Measurements from ENCODE around the gene CSRNP3. TPM values are rescaled to one million over a fixed set of nuclear protein-coding genes. Genes with fewer than 3 reads are reported as not detected.

Gene CSRNP3
- total and polyA plus RNA-seq, 2 donors, result 1.8 to 34.1 TPM

GRCh38 chr2:165627470-165627869 lies 158.0 kb downstream of the CSRNP3 start:
- 83% methylated on average over 3 of the region's 3 CpGs for WGBS
- Histone ChIP-seq H3K27ac (ENCODE audit: low read depth) (no peak overlapping the region), H3K4me3 (ENCODE audit: low read depth, low read length) (no peak overlapping the region), H3K4me1 (ENCODE audit: insufficient read depth) (no peaks in the 10 kb centered on the region), H3K36me3 (ENCODE audit: insufficient read depth) (no peaks in the 10 kb centered on the region)
- no peak for DNase-seq (ENCODE audit: extremely low spot score)

DNA sequence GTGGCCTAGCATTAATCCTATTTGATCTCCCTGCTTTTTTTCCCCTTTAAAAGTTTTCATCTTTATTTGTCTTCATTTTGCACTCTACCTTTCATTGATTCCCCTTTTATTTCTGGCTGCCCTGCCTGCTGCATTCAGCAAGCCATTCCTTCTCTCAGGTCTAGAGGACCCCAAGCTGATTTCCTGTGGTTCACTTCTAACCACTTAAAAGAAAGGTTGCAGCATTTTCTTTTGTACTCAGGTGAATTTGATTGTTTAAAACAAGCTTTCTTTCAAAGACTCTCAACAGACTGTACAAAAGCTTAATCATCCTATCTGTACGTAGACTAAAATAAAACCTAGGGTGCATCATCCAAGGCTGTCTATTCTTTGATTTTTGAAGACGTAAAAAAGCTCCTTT lies 160.3 kb downstream of the CSRNP3 start:
- no peaks in the 10 kb centered on the region for H3K4me1 ChIP-seq (ENCODE audit: insufficient read depth)
- no peak for DNase-seq (ENCODE audit: extremely low spot score)
- 90% methylated on average over 2 of the region's 2 CpGs for WGBS
- H3K27ac ChIP-seq (ENCODE audit: low read depth), result no peak overlapping the region
- H3K4me3 ChIP-seq (ENCODE audit: low read depth, low read length), result no peak overlapping the region
- no peaks in the 10 kb centered on the region for H3K36me3 ChIP-seq (ENCODE audit: insufficient read depth)

GRCh38 chr2:165630236-165630635 lies 160.7 kb downstream of the CSRNP3 start:
- Histone ChIP-seq H3K4me3 (ENCODE audit: low read depth, low read length) (no peak overlapping the region), H3K27ac (ENCODE audit: low read depth) (no peak overlapping the region), H3K36me3 (ENCODE audit: insufficient read depth) (no peaks in the 10 kb centered on the region), H3K4me1 (ENCODE audit: insufficient read depth) (no peaks in the 10 kb centered on the region)
- no peak for DNase-seq (ENCODE audit: extremely low spot score)
- 75% methylated on average over 3 of the region's 3 CpGs for WGBS

DNA sequence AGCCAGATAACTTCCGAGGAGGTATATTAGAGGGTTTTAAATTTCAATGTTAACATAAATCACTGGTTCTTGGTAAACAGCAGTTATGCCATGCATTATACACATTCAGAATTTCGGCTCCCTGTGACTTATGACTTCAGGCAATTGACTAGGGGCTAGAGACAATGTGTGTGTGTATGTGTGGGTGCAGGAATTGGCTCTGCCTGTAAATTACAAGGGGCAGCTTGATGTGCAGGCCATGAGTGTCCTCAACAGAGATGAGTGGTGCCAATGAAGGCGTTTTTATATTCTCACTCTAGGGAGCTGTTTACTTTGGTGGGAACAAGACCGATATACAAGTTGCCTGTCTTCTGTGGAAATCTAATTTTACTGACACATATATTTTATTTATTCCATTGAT lies 161.6 kb downstream of the CSRNP3 start:
- H3K27ac ChIP-seq (ENCODE audit: low read depth), result no peak overlapping the region
- H3K36me3 ChIP-seq (ENCODE audit: insufficient read depth), result no peaks in the 10 kb centered on the region
- H3K4me1 ChIP-seq (ENCODE audit: insufficient read depth), result no peaks in the 10 kb centered on the region
- H3K4me3 ChIP-seq (ENCODE audit: low read depth, low read length), result no peak overlapping the region
- WGBS, result 81% methylated on average over 4 of the region's 4 CpGs
- DNase-seq (ENCODE audit: extremely low spot score), result no peak

DNA sequence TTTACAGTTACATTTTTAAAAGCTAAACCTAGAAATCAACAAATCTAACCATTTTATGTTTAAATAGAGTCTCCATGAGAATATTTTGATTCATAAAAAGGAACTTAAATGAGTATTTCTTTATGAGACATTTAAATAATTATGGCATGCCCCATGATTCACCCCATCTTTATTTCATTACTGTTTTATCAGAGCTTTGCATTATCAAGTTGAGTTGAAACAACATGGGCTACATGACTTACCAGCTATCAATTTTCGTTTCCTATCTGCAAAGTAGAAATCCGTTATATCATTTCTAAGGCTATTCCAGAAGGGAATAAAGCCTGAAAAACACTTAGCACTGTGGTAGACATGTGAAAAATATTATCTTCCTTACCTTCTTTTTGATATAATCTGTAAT lies 163.1 kb downstream of the CSRNP3 start:
- no peak overlapping the region for H3K4me3 ChIP-seq (ENCODE audit: low read depth, low read length)
- no peaks in the 10 kb centered on the region for H3K4me1 ChIP-seq (ENCODE audit: insufficient read depth)
- DNase-seq (ENCODE audit: extremely low spot score), result no peak
- no peaks in the 10 kb centered on the region for H3K36me3 ChIP-seq (ENCODE audit: insufficient read depth)
- no peak overlapping the region for H3K27ac ChIP-seq (ENCODE audit: low read depth)
- 76% methylated on average over 2 of the region's 2 CpGs for WGBS

- no peak for DNase-seq (ENCODE audit: extremely low spot score)
- WGBS, result 81% methylated on average over 3 of the region's 3 CpGs
- H3K4me1 ChIP-seq (ENCODE audit: insufficient read depth), result no peaks in the 10 kb centered on the region
- no peaks in the 10 kb centered on the region for H3K36me3 ChIP-seq (ENCODE audit: insufficient read depth)
- H3K27ac ChIP-seq (ENCODE audit: low read depth), result no peak overlapping the region
- H3K4me3 ChIP-seq (ENCODE audit: low read depth, low read length), result no peak overlapping the region
These were observed 163.9 kb downstream of the CSRNP3 start for GRCh38 chr2:165633431-165633830.

DNA sequence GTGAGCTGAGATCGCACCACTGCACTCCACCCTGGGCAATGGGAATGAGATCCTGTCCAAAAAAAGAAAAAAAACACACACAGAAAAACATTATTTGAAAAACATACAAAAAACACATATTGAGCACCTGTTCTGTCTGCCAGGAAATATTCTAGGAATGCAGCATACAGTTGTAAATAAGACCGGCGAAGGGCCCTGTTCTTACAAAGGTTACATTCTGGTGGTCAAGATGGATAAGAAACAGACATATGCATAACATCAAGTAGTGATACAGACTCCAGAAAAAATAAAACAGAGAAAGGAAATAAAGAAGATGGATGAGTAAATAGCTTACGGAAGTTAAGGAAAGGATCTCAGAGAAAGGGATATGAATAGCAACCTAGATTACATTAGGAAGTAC lies 164.8 kb downstream of the CSRNP3 start:
- Histone ChIP-seq H3K4me1 (ENCODE audit: insufficient read depth) (no peaks in the 10 kb centered on the region), H3K36me3 (ENCODE audit: insufficient read depth) (no peaks in the 10 kb centered on the region), H3K4me3 (ENCODE audit: low read depth, low read length) (no peak overlapping the region), H3K27ac (ENCODE audit: low read depth) (no peak overlapping the region)
- DNase-seq (ENCODE audit: extremely low spot score), result no peak
- 77% methylated on average over 4 of the region's 4 CpGs for WGBS

- no peaks in the 10 kb centered on the region for H3K4me1 ChIP-seq (ENCODE audit: insufficient read depth)
- no peak for DNase-seq (ENCODE audit: extremely low spot score)
- no peak overlapping the region for H3K27ac ChIP-seq (ENCODE audit: low read depth)
- no peaks in the 10 kb centered on the region for H3K36me3 ChIP-seq (ENCODE audit: insufficient read depth)
- WGBS, result 26% methylated on average over 4 of the region's 4 CpGs
- H3K4me3 ChIP-seq (ENCODE audit: low read depth, low read length), result no peak overlapping the region
These were observed 165.4 kb downstream of the CSRNP3 start for GRCh38 chr2:165634855-165635254.

- no peak for DNase-seq (ENCODE audit: extremely low spot score)
- H3K4me3 ChIP-seq (ENCODE audit: low read depth, low read length), result no peak overlapping the region
- no peaks in the 10 kb centered on the region for H3K36me3 ChIP-seq (ENCODE audit: insufficient read depth)
- no peak overlapping the region for H3K27ac ChIP-seq (ENCODE audit: low read depth)
- H3K4me1 ChIP-seq (ENCODE audit: insufficient read depth), result no peaks in the 10 kb centered on the region
- 87% methylated on average over 1 of the region's 1 CpG for WGBS
These were observed 166.0 kb downstream of the CSRNP3 start for GRCh38 chr2:165635532-165635931.

DNA sequence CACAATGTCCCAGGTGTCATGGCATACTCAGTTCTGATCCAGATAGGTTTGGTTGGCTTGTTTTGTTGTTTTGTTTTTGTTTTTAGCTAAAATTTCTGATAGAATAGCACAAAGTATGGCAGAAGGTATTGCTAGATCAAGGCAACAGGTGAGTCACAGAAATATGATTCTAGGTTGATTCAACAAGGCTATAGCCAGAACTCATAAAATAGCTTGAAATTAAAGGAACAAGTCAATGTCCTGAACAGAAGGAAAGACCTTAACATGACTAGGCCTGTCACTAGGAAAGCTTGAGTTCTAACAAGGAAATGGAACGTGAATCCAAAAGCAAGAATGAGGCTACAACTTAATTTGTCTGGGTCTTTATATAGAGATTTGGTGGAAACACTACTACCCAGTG lies 167.5 kb downstream of the CSRNP3 start:
- Histone ChIP-seq H3K4me3 (ENCODE audit: low read depth, low read length) (no peak overlapping the region), H3K27ac (ENCODE audit: low read depth) (no peak overlapping the region), H3K36me3 (ENCODE audit: insufficient read depth) (no peaks in the 10 kb centered on the region), H3K4me1 (ENCODE audit: insufficient read depth) (no peaks in the 10 kb centered on the region)
- DNase-seq (ENCODE audit: extremely low spot score), result no peak
- WGBS, result 89% methylated on average over 1 of the region's 1 CpG

DNA sequence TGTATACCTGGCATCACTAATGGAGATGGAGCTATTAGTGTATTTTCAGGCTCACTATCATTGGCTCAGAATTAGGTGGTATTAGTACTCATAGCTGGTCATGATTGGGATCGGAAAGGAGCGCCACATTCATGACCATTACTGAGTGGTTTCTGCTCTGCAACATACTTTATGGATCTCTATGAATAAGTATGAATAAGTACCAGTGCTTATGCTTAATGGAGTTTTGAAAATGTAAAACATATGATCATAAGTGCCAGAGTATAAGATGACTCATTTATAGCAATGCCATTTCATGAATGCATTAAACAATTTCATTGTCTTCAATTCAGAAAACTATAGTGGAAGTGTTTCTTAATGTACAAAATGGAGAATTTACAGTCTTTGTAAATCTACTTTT lies 167.9 kb downstream of the CSRNP3 start:
- no peaks in the 10 kb centered on the region for H3K36me3 ChIP-seq (ENCODE audit: insufficient read depth)
- WGBS, result 98% methylated on average over 2 of the region's 2 CpGs
- no peaks in the 10 kb centered on the region for H3K4me1 ChIP-seq (ENCODE audit: insufficient read depth)
- DNase-seq (ENCODE audit: extremely low spot score), result no peak
- no peak overlapping the region for H3K4me3 ChIP-seq (ENCODE audit: low read depth, low read length)
- no peak overlapping the region for H3K27ac ChIP-seq (ENCODE audit: low read depth)

DNA sequence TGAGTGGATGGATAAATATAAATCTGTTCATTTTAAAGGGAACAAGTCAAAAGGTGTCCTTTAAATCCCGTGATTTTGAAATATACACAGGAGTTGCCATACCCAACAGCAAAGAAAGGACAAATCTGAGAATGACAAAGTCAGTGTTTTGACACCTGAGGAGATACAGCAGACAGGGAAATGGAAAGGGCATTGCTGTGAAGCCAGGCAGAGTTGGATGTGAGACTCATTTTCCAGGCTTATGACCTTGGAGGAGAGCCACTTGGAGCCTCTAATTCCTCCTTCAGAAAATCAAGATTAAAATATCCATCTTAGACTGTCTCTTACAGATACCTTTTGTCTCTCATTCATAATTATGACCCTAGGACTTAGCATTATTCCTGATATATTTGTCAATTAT lies 170.0 kb downstream of the CSRNP3 start:
- Histone ChIP-seq H3K4me1 (ENCODE audit: insufficient read depth) (no peaks in the 10 kb centered on the region), H3K4me3 (ENCODE audit: low read depth, low read length) (no peak overlapping the region), H3K27ac (ENCODE audit: low read depth) (no peak overlapping the region), H3K36me3 (ENCODE audit: insufficient read depth) (no peaks in the 10 kb centered on the region)
- WGBS, result 71% methylated on average over 1 of the region's 1 CpG
- DNase-seq (ENCODE audit: extremely low spot score), result no peak

GRCh38 chr2:165640247-165640929 lies 170.9 kb downstream of the CSRNP3 start:
- no peak for DNase-seq (ENCODE audit: extremely low spot score)
- Histone ChIP-seq H3K27ac (ENCODE audit: low read depth) (no peak overlapping the region), H3K36me3 (ENCODE audit: insufficient read depth) (no peaks in the 10 kb centered on the region), H3K4me3 (ENCODE audit: low read depth, low read length) (no peak overlapping the region), H3K4me1 (ENCODE audit: insufficient read depth) (no peaks in the 10 kb centered on the region)
- 79% methylated on average over 3 of the region's 3 CpGs for WGBS

- Histone ChIP-seq H3K4me1 (ENCODE audit: insufficient read depth) (no peaks in the 10 kb centered on the region), H3K36me3 (ENCODE audit: insufficient read depth) (no peaks in the 10 kb centered on the region), H3K4me3 (ENCODE audit: low read depth, low read length) (no peak overlapping the region), H3K27ac (ENCODE audit: low read depth) (no peak overlapping the region)
- no peak for DNase-seq (ENCODE audit: extremely low spot score)
- WGBS, result 60% methylated on average over 7 of the region's 7 CpGs
These were observed 176.7 kb downstream of the CSRNP3 start for GRCh38 chr2:165645930-165646831.
